Loucy (cell line): ENCODE measurements around the gene AKT1S1.

Experiments
- H2AFZ ChIP-seq: fragments of 200-600 bp; sonication (generic); 2 replicates; pipeline ENCODE4 v1.6.0; 2016; ENCODE audit warnings: antibody characterized with exemption, mild to moderate bottlenecking, low read length, moderate library complexity
- H3F3A ChIP-seq: fragments of 200-600 bp; 2 replicates; pipeline ENCODE4 v1.6.0; 2016; ENCODE audit warnings: antibody characterized with exemption, low read depth, mild to moderate bottlenecking
- H3K27me3 ChIP-seq: fragments of 200-600 bp; sonication (generic); 2 replicates; pipeline ENCODE4 v1.6.1; 2014; ENCODE audit warnings: low read length, mild to moderate bottlenecking; ENCODE audit not compliant: insufficient read depth, poor library complexity, severe bottlenecking
- H3K36me3 ChIP-seq: fragments of 200-600 bp; sonication (generic); 2 replicates; pipeline ENCODE4 v1.6.1; 2016; ENCODE audit warnings: low read length; ENCODE audit not compliant: insufficient read depth
- H3K4me1 ChIP-seq: fragments of 200-600 bp; sonication (generic); 2 replicates; pipeline ENCODE4 v1.5.1; 2014; ENCODE audit warnings: low read length, mild to moderate bottlenecking; ENCODE audit not compliant: insufficient read depth, poor library complexity, severe bottlenecking
- H3K4me2 ChIP-seq: fragments of 200-600 bp; sonication (generic); 2 replicates; pipeline ENCODE4 v1.6.0; 2014; ENCODE audit warnings: antibody characterized with exemption, low read length, low read depth, mild to moderate bottlenecking; ENCODE audit not compliant: poor library complexity, severe bottlenecking
- H3K4me3 ChIP-seq: fragments of 200-600 bp; sonication (generic); 2 replicates; pipeline ENCODE4 v1.5.1; 2014; ENCODE audit warnings: low read length, mild to moderate bottlenecking, mixed read lengths; ENCODE audit not compliant: poor library complexity, severe bottlenecking
- H3K79me2 ChIP-seq: fragments of 200-600 bp; sonication (generic); 2 replicates; pipeline ENCODE4 v1.6.1; 2014; ENCODE audit warnings: low read length; ENCODE audit not compliant: insufficient read depth
- H3K9ac ChIP-seq: fragments of 200-600 bp; sonication (generic); 2 replicates; pipeline ENCODE4 v1.6.0; 2014; ENCODE audit warnings: mild to moderate bottlenecking, low read depth, low read length, moderate library complexity; ENCODE audit not compliant: poor library complexity, severe bottlenecking
- H3K9me2 ChIP-seq: fragments of 200-600 bp; sonication (generic); replicated peaks from 2 replicates; pipeline ENCODE4 v1.6.1; 2016; ENCODE audit warnings: low read depth, low read length, mixed read lengths
- H3K9me3 ChIP-seq: fragments of 200-600 bp; sonication (generic); 2 replicates; pipeline ENCODE4 v1.6.1; 2014; ENCODE audit warnings: mild to moderate bottlenecking, antibody characterized with exemption, low read length, low read depth; ENCODE audit not compliant: insufficient read depth
- H4K20me1 ChIP-seq: fragments of 200-600 bp; sonication (generic); 2 replicates; pipeline ENCODE4 v1.6.0; 2014; ENCODE audit warnings: antibody characterized with exemption, low read length, mild to moderate bottlenecking; ENCODE audit not compliant: insufficient read depth, poor library complexity, severe bottlenecking
- CTCF ChIP-seq: fragments of 200-600 bp; sonication (generic); conservative IDR thresholded peaks from 2 replicates; pipeline ENCODE4 v1.5.1; 2014; ENCODE audit warnings: mild to moderate bottlenecking, antibody characterized with exemption, low read length
- EZH2phosphoT487 ChIP-seq: fragments of 200-600 bp; IDR thresholded peaks from 2 replicates; pipeline ENCODE4 v1.6.1; 2018; ENCODE audit warnings: antibody characterized with exemption, mild to moderate bottlenecking, moderate library complexity, borderline replicate concordance

AKT1S1 gene

GRCh38 chr19:49882643-49883042 is 5.5 kb upstream of the AKT1S1 start:
- H3K9ac ChIP-seq: no peak overlapping the region
- no peak for TF ChIP-seq EZH2phosphoT487
- no peak for TF ChIP-seq CTCF
- no peaks in the 10 kb centered on the region for H3F3A ChIP-seq
- H3K79me2 ChIP-seq: peaks cover 13% of the 10 kb centered on the region; the same call in 1 of the 2 replicates
- H3K9me3 ChIP-seq: no peaks in the 10 kb centered on the region
- no peak overlapping the region for H3K4me3 ChIP-seq
- no peak overlapping the region for H2AFZ ChIP-seq
- H4K20me1 ChIP-seq: peaks cover 6% of the 10 kb centered on the region
- peaks cover 14% of the 10 kb centered on the region for H3K4me1 ChIP-seq
- no peaks in the 10 kb centered on the region for H3K27me3 ChIP-seq
- H3K36me3 ChIP-seq: peaks cover 17% of the 10 kb centered on the region; the same call in 1 of the 2 replicates
- no peaks in the 10 kb centered on the region for H3K9me2 ChIP-seq
- H3K4me2 ChIP-seq: no peak overlapping the region

GRCh38 chr19:49881672-49882394 is 4.7 kb upstream of the AKT1S1 start:
- H3K9ac ChIP-seq: no peak overlapping the region
- no peak overlapping the region for H3K4me2 ChIP-seq
- H2AFZ ChIP-seq: no peak overlapping the region
- H3K79me2 ChIP-seq: peaks cover 13% of the 10 kb centered on the region; the same call in 1 of the 2 replicates
- H3K4me3 ChIP-seq: no peak overlapping the region
- no peaks in the 10 kb centered on the region for H3F3A ChIP-seq
- no peaks in the 10 kb centered on the region for H3K27me3 ChIP-seq
- H4K20me1 ChIP-seq: peaks cover 6% of the 10 kb centered on the region
- TF ChIP-seq EZH2phosphoT487 (no peak), CTCF (no peak)
- no peaks in the 10 kb centered on the region for H3K9me2 ChIP-seq
- peaks cover 17% of the 10 kb centered on the region; the same call in 1 of the 2 replicates for H3K36me3 ChIP-seq
- H3K9me3 ChIP-seq: no peaks in the 10 kb centered on the region
- H3K4me1 ChIP-seq: peaks cover 14% of the 10 kb centered on the region

- Histone ChIP-seq H3K79me2 (peaks cover 14% of the 10 kb centered on the region; the same call in 1 of the 2 replicates), H3K36me3 (peaks cover 17% of the 10 kb centered on the region; the same call in 1 of the 2 replicates), H2AFZ (no peak overlapping the region), H3K9ac (no peak overlapping the region), H3K4me1 (peaks cover 14% of the 10 kb centered on the region), H3K4me3 (no peak overlapping the region), H3K27me3 (no peaks in the 10 kb centered on the region), H3F3A (no peaks in the 10 kb centered on the region), H3K4me2 (no peak overlapping the region), H3K9me2 (no peaks in the 10 kb centered on the region), H4K20me1 (peaks cover 6% of the 10 kb centered on the region), H3K9me3 (no peaks in the 10 kb centered on the region)
- TF ChIP-seq EZH2phosphoT487 (no peak), CTCF (no peak)
Measured at GRCh38 chr19:49881186-49881585, 4.0 kb upstream of the AKT1S1 start.
